Calu3 (cell line): ENCODE data around the gene RET. TPM values are rescaled to one million over a fixed set of nuclear protein-coding genes. Genes with fewer than 3 reads are reported as not detected.

Experiments used
- BruUV-seq: library from RNA; stranded (reverse); fragments of 400-500 nt; replicated peaks from 2 replicates; lab custom pipeline; 2021; lab: Mats Ljungman, UMichigan
- CTCF ChIA-PET: fragments of 300-600 bp; sonication (Branson Sonifier 250); formaldehyde crosslinking; loops from one replicate; lab custom pipeline; 2022; ENCODE audit warnings: antibody characterized with exemption; lab: Charles Lee
- DNase-seq: peaks from one replicate; pipeline ENCODE4 v3.0.0; 2022
- H3K27ac Mint-ChIP-seq: one replicate; pipeline ENCODE4 v1.8.0; 2022; ENCODE audit warnings: mixed read lengths; ENCODE audit not compliant: unreplicated experiment
- H3K27me3 Mint-ChIP-seq: one replicate; pipeline ENCODE4 v1.8.0; 2022; ENCODE audit warnings: mixed read lengths; ENCODE audit not compliant: unreplicated experiment
- H3K36me3 Mint-ChIP-seq: one replicate; pipeline ENCODE4 v1.8.0; 2022; ENCODE audit warnings: mild to moderate bottlenecking, moderate library complexity, mixed read lengths; ENCODE audit not compliant: insufficient read depth, unreplicated experiment
- H3K4me1 Mint-ChIP-seq: one replicate; pipeline ENCODE4 v1.8.0; 2022; ENCODE audit warnings: mild to moderate bottlenecking, low read depth, mixed read lengths; ENCODE audit not compliant: unreplicated experiment
- H3K4me3 Mint-ChIP-seq: one replicate; pipeline ENCODE4 v1.8.0; 2022; ENCODE audit warnings: mild to moderate bottlenecking, low read depth, moderate library complexity, mixed read lengths; ENCODE audit not compliant: unreplicated experiment
- H3K9me3 Mint-ChIP-seq: one replicate; pipeline ENCODE4 v1.8.0; 2022; ENCODE audit warnings: low read depth, mixed read lengths; ENCODE audit not compliant: unreplicated experiment
- CTCF ChIP-seq: fragments of 200-600 bp; IDR thresholded peaks from one replicate; pipeline ENCODE4 v1.8.0; 2022; ENCODE audit warnings: antibody characterized with exemption; ENCODE audit not compliant: unreplicated experiment
- intact Hi-C: fragments of 100-400 bp; cut with micrococcal nuclease; formaldehyde crosslinking; loops from one replicate; pipeline ENCODE4 v1.10.0; 2022; ENCODE audit not compliant: unreplicated experiment
- total RNA-seq: library from RNA; stranded (reverse); gene quantifications from 2 replicates; pipeline ENCODE4 v1.2.3, GENCODE V29; 2022

The RET gene
- total RNA-seq, 1 experiment from 2014 or later, result not detected

GRCh38 chr10:43126759-43127424 lies 50.0 kb downstream of the RET start:
- intact Hi-C loops, result no loop called here
- Mint-ChIP-seq H3K27me3 (peaks cover 80% of the 10 kb centered on the region), H3K4me1 (no peaks in the 10 kb centered on the region), H3K4me3 (no peak overlapping the region), H3K27ac (no peak overlapping the region), H3K9me3 (no peaks in the 10 kb centered on the region), H3K36me3 (no peaks in the 10 kb centered on the region)
- no TSS peak for BruUV-seq
- CTCF ChIA-PET, result no interaction called here
- TF ChIP-seq CTCF, result no peak
- DNase-seq, result no peak

GRCh38 chr10:43127442-43127841 lies 50.6 kb downstream of the RET start:
- intact Hi-C loops, result no loop called here
- DNase-seq, result no peak
- Mint-ChIP-seq H3K27ac (no peak overlapping the region), H3K27me3 (peaks cover 80% of the 10 kb centered on the region), H3K4me3 (no peak overlapping the region), H3K9me3 (no peaks in the 10 kb centered on the region), H3K36me3 (no peaks in the 10 kb centered on the region), H3K4me1 (no peaks in the 10 kb centered on the region)
- CTCF ChIA-PET, result no interaction called here
- BruUV-seq, result no TSS peak
- TF ChIP-seq CTCF, result no peak

GRCh38 chr10:43128331-43128730 lies 51.5 kb downstream of the RET start:
- BruUV-seq, result no TSS peak
- H3K9me3 Mint-ChIP-seq, result no peaks in the 10 kb centered on the region
- H3K4me1 Mint-ChIP-seq, result no peaks in the 10 kb centered on the region
- DNase-seq, result no peak
- no peak overlapping the region for H3K27ac Mint-ChIP-seq
- TF ChIP-seq CTCF, result no peak
- intact Hi-C loops, result no loop called here
- peaks cover 87% of the 10 kb centered on the region for H3K27me3 Mint-ChIP-seq
- H3K36me3 Mint-ChIP-seq, result no peaks in the 10 kb centered on the region
- no peak overlapping the region for H3K4me3 Mint-ChIP-seq
- CTCF ChIA-PET, result interaction anchor here (0.5 kb wide), 1 partner anchor 22 kb away, joined by 8 read pairs; no protein-coding TSS in a partner anchor

GRCh38 chr10:43128958-43129706 lies 52.3 kb downstream of the RET start:
- Mint-ChIP-seq H3K4me1 (no peaks in the 10 kb centered on the region), H3K27ac (no peak overlapping the region), H3K27me3 (peaks cover 84% of the 10 kb centered on the region), H3K4me3 (no peak overlapping the region), H3K36me3 (no peaks in the 10 kb centered on the region), H3K9me3 (no peaks in the 10 kb centered on the region)
- CTCF ChIA-PET, result no interaction called here
- no peak for TF ChIP-seq CTCF
- BruUV-seq, result no TSS peak
- no peak for DNase-seq
- intact Hi-C loops, result no loop called here
